AG04449 (cell line): ENCODE results near the gene FOXA3.

ENCODE experiments used
- CTCF ChIA-PET: fragments of 350-600 bp; formaldehyde crosslinking; extraction: SDS; loops from one replicate; lab custom pipeline; 2021; ENCODE audit warnings: antibody characterized with exemption; lab: Yijun Ruan, JAX
- POLR2A ChIA-PET: fragments of 400-600, 350-600 bp; formaldehyde crosslinking; extraction: SDS; loops from one replicate; lab custom pipeline; 2020; ENCODE audit warnings: antibody characterized with exemption, inconsistent platforms; lab: Yijun Ruan, JAX
- DNase-seq: peaks from one replicate; pipeline ENCODE4 v3.0.0-alpha.2; 2010; ENCODE audit warnings: low read depth, low spot score
- H3K4me3 ChIP-seq: 2 replicates; pipeline ENCODE4 v1.5.1; 2011; ENCODE audit warnings: low read depth, mild to moderate bottlenecking, control low read depth, low read length
- CTCF ChIP-seq: IDR thresholded peaks from one replicate; pipeline ENCODE4 v1.5.1; 2011; ENCODE audit warnings: mild to moderate bottlenecking, moderate library complexity, low read length, control low read depth, inconsistent platforms; ENCODE audit not compliant: insufficient read depth; ENCODE audit errors: missing control alignments

FOXA3 gene

GRCh38 chr19:45863840-45864628 lies at the start of gene FOXA3:
TSS of gene FOXA3 (plus strand) at chr19:45864326. CDS start at chr19:45864457, 131 bp downstream.
- CTCF ChIA-PET = interaction anchor here (0.6 to 4.9 kb wide), 8 partner anchors 9 to 401 kb away, joined by 3 to 67 read pairs (median 4); partner anchors contain the start of gene IRF2BP1
- DNase-seq = no peak
- TF ChIP-seq CTCF = peak; percentile 60
- peak within 1 kb of the TSS; percentile 51 for H3K4me3 ChIP-seq
- POLR2A ChIA-PET = interaction anchor here (0.6 to 1.4 kb wide), 8 partner anchors 9 to 238 kb away, joined by 3 to 8 read pairs (median 3); partner anchors contain the start of gene IRF2BP1

- TF ChIP-seq CTCF = no peak
- H3K4me3 ChIP-seq = no peak within 1 kb of the TSS
- POLR2A ChIA-PET = no interaction called here
- no peak for DNase-seq
- CTCF ChIA-PET = interaction anchor here (1.3 to 10.8 kb wide), 5 partner anchors 16 to 263 kb away, joined by 3 to 231 read pairs (median 27); partner anchors contain the start of gene IRF2BP1
Measured at GRCh38 chr19:45814851-45815480, 49.2 kb upstream of the FOXA3 start, which contains the start of gene RSPH6A. TSS of gene RSPH6A (minus strand) at chr19:45815308. CDS start at chr19:45815176, 132 bp downstream.

GRCh38 chr19:45815481-45816216 lies 48.5 kb upstream of the FOXA3 start:
- POLR2A ChIA-PET = no interaction called here
- TF ChIP-seq CTCF = no peak
- no peak for DNase-seq
- CTCF ChIA-PET = interaction anchor here (1.2 to 10.8 kb wide), 9 partner anchors 11 to 68 kb away, joined by 5 to 231 read pairs (median 46); partner anchors contain the start of genes DMWD, IRF2BP1 and SIX5
- no peak overlapping the region for H3K4me3 ChIP-seq

- H3K4me3 ChIP-seq = no peak overlapping the region
- ChIA-PET CTCF (interaction anchor here (0.5 to 10.8 kb wide), 40 partner anchors 12 to 263 kb away, joined by 3 to 231 read pairs (median 4); partner anchors contain the start of genes DMWD, FOXA3, IRF2BP1 and SIX5), POLR2A (interaction anchor here (0.6 to 1.0 kb wide), 2 partner anchors 47 to 54 kb away, joined by 3 to 5 read pairs; partner anchors contain the start of gene SIX5)
- TF ChIP-seq CTCF = no peak
- DNase-seq = no peak
Measured at GRCh38 chr19:45816236-45817009, 47.7 kb upstream of the FOXA3 start.

GRCh38 chr19:45817010-45817724 lies 47.0 kb upstream of the FOXA3 start:
- POLR2A ChIA-PET = interaction anchor here (0.6 to 1.0 kb wide), 2 partner anchors 48 to 54 kb away, joined by 3 to 5 read pairs; partner anchors contain the start of gene SIX5
- CTCF ChIA-PET = interaction anchor here (0.5 to 10.8 kb wide), 41 partner anchors 13 to 262 kb away, joined by 3 to 231 read pairs (median 4); partner anchors contain the start of genes DMWD, FOXA3, IRF2BP1 and SIX5

More at GRCh38 chr19:45817010-45817724, 47.0 kb upstream of the FOXA3 start:
- peak; percentile 88 for TF ChIP-seq CTCF
- no peak overlapping the region for H3K4me3 ChIP-seq
- DNase-seq = peak; percentile 38
